ENCODE measurements around the gene HPCAL1. TPM values are rescaled to one million over a fixed set of nuclear protein-coding genes. Genes with fewer than 3 reads are reported as not detected.
"Not testable (repeated sequence)": the region's sequence is repeated elsewhere in the genome, so short reads cannot be mapped to it uniquely, and the experiment has no call there.

The HPCAL1 gene
- 19.0 TPM for total RNA-seq

DNA sequence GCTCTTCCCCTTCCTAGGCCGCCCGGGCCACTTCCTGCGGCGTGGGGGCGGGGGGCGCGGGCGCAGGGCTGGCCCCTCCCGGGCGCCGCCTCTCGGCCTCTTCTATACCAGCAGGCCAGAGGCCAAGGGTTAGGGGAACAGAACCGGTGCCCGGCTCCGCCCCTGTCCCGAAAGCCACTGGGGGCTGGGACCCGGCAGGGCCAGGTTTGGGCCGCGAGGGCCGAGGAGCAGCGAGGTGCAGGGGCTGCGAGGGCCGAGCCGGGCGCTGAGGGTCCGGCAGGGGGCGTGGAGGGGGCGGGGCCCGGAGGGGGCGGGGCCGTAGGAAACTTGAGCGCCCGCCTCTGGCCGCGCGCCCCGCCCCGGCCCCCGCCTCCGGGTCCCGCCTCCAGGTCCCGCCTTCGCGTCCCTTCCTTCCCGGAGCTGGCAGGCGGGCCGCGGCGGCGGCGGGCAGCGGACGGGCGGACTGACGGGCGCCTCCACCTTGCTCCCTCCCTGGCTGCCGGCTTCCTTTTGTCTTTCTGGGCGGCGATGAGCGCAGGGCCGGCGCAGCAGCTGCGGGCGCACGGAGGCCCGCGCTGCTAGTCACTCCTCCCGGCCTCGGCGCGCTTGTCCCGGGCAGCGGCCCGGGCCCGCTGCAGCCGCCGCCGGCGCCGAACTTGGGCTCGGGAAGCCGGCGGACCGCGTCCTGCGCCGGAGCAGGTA is at the start of gene HPCAL1:
Gene HPCAL1, plus strand, starts transcription at position 426 of the 702 bp plus-strand sequence. CDS start 116,854 bp downstream, outside the sequence.
- DNase-seq, result peak; percentile 73

DNA sequence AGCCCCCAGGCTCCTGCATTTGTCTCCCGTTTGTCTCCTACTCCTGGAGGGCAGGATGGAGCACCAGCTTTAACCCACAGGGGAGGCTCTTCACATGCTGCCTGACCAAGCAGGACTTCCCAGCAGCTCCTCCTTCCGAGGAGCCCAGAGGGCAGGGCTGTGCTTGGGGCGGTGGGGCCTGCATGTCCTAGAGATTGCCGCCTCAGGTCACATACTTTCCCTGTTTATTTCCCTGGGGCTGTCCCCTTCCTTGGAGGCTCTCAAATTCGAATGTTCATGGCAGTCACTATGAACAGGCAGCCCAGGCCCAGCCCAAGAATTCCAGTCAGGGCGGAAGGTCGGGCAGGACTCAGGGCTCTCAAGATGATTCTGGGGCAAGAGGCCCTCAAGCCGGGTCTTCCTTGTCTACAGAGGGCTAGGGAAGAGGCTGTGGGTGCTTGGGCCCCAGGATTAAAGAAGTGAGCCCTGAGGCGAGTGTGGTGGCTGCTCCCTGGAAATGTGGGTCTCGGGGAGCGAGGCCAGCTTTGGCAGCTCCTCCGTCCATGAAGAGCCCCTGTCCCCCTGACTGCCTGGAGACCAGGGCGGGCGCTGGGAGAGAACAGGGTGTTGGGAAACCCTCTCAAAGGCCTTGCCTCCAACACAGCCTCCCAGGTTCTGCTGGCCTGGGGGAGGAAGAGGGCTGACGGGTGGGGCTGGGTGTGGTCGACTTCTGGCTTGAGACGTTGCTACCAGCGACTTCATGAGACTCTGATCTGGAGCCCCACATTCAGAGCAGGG is 48.9 kb upstream of the HPCAL1 start:
- DNase-seq, result no peak

DNA sequence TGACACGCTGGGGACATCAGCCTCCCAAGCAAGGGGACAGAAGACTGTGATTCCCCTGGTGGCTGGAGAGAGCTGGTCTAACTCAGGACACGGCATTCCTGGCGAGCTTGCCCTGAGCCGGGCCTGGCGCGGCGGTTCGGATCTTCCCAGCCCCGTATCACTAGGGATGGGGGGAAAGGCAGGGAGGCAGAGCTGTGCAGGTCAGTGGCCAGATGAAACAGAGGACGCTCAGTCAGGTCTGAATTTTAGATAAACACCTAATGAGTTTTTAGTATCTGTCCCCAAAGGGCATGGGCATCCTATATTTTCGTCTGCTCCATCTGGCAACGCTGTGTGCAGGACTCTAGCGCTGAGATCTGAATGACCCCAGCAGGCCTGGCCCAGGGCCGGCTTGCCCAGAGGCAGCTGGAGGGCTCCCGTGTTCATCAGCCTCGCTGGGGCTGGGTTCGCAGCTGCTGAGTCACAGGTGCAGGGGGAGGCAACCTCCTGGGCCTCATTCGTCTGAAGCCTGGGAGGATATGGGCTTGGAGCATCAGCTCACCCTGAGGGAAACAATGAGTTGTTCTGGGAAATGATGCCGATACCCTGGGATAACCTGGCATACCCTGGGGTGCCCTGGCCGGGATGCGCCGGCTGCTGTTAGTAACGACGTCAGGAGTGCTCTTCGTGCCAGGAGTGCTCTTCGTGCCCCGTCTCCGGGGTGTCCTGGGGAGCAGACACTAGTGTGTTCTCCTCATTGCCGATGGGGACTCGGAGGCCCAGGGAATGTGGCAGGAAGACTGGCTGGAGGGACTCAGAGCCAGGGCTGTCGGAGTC is 48.1 kb upstream of the HPCAL1 start:
- no peak for DNase-seq

DNA sequence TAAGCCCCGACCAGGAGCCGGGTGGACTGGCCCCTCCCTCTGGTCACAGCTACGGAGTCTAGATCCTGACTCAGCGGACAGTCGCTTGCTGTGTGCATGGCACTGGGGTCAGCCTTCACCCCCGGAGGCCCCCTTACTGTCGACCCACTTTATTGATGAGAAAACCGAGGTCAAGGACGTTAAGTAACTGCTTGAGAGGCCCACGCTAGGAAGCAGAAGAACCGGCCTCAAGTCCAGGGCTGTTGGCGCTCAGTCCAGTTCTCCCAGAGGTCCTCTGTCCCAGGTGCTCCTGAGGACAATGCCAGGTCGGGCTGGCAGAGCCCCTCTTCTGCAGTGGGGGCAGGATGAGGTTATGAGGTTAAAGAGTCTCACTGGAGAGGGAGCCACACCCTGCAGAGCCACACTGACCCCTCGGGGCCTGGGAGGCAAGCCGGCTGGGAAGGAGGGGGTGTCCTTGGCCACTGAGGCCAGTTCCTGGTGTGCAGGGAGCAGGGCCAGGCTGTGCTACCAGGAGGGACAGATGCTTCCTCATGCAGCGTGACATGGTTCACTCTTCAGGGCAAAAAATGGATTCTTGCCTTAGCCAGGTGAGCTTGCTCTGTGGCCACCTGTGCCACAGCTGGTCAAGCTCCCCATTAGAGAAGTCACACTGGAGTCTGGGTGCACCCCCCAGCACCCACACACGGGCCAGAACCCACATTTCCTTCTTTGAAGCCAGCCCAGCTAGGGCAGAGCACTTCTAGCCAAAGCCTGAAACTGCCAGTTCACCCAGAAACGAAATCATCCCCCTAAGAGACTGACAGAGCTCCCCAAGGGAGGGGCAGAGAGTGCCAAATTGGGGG is 47.3 kb upstream of the HPCAL1 start:
- no peak for DNase-seq

DNA sequence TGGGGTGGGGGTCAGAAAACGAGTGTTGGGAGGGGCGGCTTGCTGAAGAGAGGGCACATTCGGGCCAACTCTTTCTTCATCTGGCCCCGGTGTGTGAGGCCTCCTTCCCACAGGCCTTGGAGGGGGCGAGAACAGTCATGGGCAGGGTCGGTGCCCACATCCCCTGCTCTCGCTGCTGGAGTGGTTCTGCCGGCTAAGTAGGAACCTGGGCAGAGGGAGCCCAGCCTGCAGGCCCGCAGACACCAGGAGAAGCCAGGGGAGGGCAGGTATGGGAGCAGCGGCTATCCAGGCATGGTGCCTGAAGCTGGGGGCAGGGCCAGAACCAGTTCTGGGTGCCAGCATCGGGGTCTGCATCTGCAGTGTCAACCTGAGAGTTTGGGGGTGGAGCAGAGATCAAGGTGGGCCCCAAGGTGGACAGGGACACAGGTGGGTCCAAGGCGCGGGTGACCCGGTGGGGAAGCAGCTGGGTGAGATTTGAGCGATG is 46.6 kb upstream of the HPCAL1 start:
- DNase-seq, result no peak

DNA sequence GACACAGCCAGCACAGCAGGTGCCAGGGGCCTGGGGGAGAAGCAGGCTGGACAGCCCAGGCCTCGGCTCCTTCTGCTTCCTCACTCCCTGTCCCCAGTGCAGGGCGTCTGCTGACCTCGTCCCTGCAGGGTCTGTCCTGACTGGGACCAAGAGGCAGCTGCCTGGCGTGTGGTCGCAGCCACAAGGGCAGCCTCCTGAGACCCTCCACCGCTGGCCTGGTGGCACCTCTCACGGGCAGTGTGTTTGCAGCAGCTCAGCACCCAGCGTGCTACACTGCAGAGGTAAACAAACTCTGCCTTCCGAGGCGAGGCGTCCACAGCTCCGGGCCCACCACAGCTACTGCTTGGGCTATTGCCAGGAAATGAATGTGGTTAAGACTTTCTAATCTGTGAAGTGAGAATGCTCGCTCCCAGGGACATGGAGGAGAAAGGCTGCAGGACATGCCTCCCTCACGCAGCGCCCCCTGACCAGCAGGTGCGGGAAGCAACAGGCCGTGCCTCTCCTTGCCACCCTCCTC is 46.1 kb upstream of the HPCAL1 start:
- DNase-seq, result no peak

DNA sequence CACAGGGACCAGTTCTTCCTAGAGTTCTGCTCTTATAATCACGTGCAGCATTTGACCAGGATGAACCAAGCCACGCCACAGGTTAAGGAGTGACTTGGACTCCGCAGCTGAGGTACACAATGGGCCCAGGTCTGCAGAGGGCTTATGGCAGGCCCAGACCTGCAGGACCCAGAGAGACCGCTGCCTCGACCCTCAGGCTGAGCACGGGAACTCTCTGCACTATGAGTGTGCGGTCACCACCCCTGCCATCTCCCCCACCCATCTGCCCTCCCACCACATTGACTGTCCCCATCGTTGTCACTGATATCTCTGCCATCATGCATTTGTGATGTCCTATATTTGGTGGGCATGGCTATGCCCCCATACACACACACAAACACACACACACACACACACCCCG is 45.7 kb upstream of the HPCAL1 start:
- DNase-seq, result no peak

DNA sequence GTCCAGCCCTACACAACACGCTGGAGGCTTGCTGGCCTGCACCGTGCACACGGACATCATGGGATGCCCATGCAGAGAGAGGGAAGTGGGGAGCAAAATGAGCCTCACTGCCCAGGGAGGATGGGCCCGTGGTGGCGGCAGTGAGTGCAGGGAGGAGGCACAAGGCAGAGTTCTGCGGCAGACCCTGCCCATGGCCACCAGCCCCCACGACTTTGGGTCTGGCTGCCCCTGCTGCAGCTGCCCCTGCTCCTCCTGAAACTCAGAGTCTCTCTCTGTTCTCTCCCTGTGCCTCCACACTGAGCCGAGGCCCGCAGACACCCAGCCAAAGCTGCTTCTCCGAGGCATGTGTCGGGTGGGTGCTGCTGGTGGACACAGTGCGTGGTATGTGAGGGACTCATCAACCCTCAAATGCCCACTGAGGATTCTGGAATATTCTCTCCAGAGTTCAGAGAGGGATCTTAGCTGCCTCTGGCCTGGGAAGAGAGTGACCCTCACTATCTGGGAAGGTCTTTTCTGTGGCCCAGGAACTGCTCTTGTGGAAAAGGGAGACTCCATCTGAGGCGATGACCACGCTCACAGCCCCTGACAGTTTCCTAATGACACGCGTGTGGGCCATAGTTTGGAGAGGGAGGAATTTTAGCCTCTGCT is 45.1 kb upstream of the HPCAL1 start:
- no peak for DNase-seq

DNA sequence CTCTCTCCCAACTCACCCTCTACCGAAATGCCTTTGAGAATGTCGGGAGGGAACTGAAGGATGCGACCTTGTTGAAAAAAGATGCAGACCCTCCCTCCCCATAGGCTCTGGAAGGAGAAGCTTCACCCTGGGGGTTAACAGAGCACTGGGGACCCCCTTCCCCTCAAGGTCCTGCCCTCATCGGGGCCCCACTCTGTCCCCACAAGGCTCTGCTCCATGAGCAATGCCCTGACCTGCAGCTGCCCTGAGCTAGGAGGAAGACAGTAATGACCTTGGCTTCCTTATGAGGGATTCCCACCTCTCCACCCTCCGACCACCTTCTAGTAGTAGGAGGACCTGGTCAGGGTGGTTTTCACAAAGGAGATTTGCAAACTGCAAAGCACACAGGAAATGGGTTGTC is 44.4 kb upstream of the HPCAL1 start:
- no peak for DNase-seq

DNA sequence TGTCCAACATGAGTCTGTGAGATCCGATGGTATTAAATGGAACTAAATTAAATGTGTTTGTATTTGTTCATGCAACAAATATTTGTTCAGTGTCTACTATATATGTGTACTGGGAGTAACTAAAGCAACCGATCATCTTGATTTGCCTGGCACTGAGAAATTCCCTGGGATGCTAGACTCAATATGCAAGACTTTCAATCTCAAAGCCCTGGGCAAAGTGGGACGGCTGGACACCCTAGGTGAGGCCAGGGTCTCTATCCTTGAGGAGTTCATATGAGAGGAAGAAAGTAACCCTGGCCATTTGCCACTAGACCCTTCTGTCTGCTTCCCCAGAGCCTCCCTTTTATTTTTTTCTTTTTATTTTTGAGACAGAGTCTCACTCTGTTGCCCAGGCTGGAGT is 44.0 kb upstream of the HPCAL1 start:
- no peak for DNase-seq

DNA sequence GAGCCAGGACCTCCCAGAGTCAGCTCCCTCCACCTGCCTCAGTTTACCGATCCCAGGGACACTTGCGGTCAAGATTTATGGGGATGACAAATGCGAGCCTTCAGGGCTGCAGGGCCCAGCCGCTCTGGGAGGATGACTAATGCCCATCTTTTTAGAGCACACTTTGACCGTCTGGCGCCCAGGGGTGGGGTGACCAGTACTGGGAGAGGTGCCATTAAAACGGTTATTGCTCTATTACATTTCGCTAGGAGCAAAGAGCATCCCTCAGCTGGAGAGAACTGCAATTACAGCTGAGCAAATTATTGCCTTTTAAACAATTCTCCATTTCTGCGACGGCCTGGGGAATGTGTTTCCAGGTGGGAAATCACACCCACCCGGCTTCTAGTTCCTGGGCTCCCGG is 42.6 kb upstream of the HPCAL1 start:
- no peak for DNase-seq

DNA sequence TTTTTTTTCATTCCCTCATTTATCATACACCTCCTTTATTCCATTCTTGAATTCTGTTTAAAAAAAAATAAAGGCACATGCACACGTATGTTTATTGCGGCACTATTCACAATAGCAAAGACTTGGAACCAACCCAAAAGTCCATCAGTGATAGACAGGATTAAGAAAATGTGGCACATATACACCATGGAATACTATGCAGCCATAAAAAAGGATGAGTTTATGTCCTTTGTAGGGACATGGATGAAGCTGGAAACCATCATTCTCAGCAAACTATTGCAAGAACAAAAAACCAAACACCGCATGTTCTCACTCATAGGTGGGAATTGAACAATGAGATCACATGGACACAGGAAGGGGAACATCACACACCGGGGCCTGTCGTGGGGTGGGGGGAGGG is 39.2 kb upstream of the HPCAL1 start:
- not testable (repeated sequence) for DNase-seq

DNA sequence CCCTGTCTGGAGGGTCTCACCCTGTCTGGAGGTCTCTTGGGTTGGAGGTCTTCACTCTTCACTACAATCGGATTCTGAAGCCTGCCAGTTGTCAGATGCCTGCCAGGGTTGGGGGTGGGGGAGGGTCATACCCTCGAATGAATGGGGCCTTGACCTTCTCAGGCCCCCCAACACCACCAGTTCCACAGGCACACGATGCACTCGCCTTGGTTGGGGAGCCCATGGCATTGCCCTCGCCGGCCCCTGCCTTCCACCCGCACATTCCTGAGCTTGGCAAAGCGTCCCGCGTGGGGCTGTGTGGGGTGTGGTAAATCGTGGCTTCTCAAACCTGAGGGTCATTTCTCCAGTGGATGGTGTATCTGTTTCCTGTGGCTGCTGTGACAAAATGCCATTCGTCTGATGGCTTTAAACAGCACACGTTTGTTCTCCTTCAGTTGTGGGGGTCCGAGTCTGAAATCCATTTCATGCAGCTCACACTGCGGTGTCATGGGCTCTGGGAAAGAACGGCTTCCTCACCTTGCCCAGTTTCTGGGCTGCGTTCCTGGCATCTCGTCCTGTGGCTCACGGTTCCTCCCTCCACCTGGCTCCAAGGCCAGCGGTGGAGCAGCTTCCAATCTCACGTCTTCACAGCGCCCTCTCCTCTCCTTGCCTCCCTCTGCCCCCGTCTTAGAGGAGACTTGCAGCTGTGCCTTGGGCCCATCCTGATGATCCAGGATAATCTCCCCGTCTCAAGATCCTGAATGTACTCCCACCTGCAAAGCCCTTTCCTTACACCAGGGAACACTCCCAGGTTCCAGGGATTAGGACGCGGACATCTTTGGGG is 38.0 kb upstream of the HPCAL1 start:
- DNase-seq, result no peak

DNA sequence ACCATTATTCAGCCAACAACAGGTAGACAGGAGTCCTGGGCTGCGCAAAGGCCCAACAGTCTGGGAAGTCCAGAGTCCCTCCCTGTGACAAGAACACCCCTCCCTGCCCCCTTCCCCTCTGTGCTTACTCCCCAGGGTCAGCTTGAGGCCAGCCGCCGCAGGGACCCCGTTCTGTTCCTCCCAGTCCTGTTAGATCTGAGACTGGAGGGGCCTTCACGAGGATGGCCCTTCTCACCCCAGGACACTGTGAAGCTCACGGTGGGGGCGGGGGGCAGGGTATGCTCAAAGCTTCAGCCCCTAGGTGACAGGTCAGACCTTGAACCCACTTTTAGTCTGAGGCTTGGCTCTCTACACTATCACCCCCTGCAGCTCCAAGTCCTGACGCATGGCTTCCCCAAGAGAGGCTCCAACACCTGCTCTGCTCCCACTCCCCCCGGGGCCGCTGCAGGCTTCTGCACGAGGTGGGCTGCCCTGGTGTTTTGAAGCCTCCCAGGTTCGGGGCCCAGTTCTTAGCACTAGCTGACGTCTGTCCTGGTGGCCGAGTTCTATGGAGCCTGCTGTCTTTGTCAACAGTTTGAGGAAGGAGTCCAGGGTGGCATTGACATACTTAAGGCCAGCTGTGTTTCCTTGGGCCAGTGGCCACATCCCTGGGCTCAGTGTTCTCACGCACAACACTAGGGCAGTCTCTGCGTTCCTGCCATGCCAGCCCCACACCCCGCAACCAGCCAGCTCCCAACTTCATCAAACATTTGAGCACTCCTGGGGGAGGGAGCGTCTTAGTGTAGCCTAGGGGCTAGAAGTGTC is 37.2 kb upstream of the HPCAL1 start:
- DNase-seq, result no peak

DNA sequence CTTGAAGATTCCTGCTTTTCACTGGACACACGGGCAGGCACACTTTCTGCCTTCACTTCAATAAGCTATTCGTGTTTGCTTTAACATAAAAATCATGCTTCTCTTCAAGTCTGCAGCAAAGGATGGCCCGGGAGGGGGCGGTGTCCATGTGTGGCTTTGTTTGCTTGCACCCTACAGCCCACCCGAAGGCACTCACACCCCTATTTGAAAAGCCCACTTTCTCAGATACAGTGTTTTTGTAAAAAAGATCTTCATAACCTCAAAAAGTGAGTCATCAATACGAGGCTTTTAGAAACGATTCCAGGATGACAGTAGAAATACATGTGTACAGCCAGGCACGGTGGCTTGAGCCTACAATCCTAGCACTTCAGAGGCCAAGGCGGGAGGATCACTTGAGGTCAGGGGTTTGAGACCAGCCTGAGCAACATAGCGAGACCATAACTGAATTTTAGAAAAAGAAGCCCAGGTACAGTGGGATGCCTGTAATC is 36.5 kb upstream of the HPCAL1 start:
- DNase-seq, result no peak

DNA sequence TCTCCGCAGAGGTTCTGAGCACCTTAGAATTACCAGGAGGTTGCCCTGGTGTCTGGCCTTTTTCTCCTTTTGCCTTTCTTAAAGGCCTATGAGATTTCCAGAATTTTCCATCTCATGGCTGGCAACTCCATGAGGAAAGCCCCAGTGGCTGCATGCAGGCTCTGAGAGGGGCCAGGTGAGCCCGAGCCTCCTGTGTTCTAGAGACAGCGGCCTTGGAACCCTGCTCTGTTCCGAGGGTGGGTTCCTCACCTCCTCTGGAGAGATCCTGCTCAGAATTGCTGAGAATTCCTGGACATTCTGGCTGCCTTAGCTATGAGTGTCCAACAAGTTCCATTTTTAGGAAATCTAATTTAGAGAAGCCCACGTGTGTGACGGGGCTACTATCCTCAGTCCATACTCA is 35.7 kb upstream of the HPCAL1 start:
- no peak for DNase-seq

DNA sequence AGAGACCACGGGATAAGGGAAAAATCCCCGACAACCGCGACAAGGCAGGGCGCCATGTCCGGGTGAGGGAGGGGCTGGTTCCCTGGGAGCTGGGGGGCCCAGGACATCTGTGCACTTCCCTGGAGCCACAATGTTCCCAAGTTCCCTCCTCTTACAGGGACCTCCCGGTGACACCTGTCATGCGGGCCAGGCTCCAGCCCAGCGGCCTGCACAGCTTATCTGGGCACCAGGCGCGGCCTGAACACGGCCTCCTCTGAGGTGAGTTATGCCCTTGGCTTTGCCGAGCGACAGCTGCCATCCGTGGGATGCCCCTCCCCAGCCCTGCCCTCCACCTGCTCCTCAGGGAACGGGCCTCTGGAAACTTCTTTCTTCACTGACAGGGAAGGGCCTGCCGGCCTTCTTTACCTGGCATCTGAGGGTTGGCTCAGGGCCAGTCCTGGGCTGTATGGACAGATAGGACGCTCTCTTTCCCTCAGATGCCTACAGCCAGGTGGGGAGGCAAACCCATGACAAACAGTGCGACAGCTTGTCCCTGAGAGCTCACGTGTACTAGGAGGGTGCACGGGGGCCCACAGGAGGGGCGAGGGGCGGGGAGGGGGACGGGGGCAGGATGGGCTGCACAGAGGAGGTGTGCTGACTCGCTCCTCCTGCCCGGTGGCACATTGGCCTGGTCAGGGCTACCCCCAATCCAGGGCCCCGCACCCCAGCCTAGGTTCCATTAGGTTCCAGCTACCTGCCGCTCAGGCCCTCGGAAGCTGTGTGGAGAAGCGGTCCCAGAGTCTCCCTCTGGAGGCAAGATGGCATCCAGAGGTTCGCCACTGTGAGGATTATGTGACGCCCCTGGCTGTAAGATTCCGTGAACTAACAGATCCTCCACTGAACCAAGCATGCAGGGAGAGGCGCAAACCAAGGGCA is 34.9 kb upstream of the HPCAL1 start:
- DNase-seq, result no peak

DNA sequence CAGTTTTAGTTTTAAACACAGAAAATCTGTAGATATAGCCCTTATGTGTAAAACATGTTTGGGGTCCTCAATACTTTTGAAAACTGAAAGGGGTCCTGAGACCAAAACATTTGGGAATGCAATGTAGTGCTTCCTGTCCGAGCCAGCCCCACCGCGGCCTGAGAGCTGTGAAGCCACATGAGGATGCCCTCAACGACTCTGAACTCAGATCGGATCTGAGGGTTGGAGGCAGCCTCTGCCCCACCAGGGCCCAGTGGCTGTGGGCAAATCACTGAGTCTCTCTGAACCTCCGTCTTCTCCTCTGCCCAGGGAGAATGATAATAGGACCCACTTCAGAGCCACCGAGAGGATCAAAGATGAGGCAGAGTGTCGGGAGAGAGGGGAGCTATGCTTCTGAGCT is 33.4 kb upstream of the HPCAL1 start:
- no peak for DNase-seq
